H1 (cell line): Measurements from ENCODE around the gene NAAA. TPM values are rescaled to one million over a fixed set of nuclear protein-coding genes. Genes with fewer than 3 reads are reported as not detected.

Experiments used
- CTCF ChIA-PET: fragments of 300-600 bp; sonication (Branson Sonifier 250); formaldehyde crosslinking; loops from one replicate; lab custom pipeline; 2021; ENCODE audit not compliant: partially characterized antibody; lab: Charles Lee
- POLR2A ChIA-PET: fragments of 300-600 bp; sonication (Branson Sonifier 250); formaldehyde crosslinking; loops from one replicate; lab custom pipeline; 2021; ENCODE audit warnings: inconsistent platforms; ENCODE audit not compliant: partially characterized antibody; lab: Charles Lee
- DNase-seq, 2 experiments: peaks; one replicate each; pipeline versions ENCODE4 v3.0.0 to v3.0.0-alpha.2; 2010 to 2022; ENCODE audit warnings: low spot score in 2 of 2, low read depth in 1 of 2, mixed read lengths in 1 of 2
- FAIRE-seq: peaks from 2 replicates; lab custom pipeline; 2011; peaks lifted over from hg19 to GRCh38; lab: Jason Lieb, UNC
- H2AFZ ChIP-seq: 2 replicates; pipeline ENCODE4 v1.8.1; 2012; ENCODE audit warnings: low read length, inconsistent platforms
- H2AK5ac ChIP-seq: 2 replicates; pipeline ENCODE4 v1.6.1; 2013; ENCODE audit warnings: low read depth, low read length
- H2BK120ac ChIP-seq: replicated peaks from 2 replicates; pipeline ENCODE3; 2013; ENCODE audit warnings: low read depth, low read length, inconsistent platforms
- H2BK12ac ChIP-seq: 2 replicates; pipeline ENCODE4 v1.6.1; 2013; ENCODE audit warnings: low read depth, low read length
- H2BK15ac ChIP-seq: 2 replicates; pipeline ENCODE4 v1.6.1; 2013; ENCODE audit warnings: low read length
- H2BK20ac ChIP-seq: 2 replicates; pipeline ENCODE4 v1.6.1; 2013; ENCODE audit warnings: low read length
- H2BK5ac ChIP-seq: 2 replicates; pipeline ENCODE4 v1.6.1; 2013; ENCODE audit warnings: low read depth, low read length
- H3K14ac ChIP-seq: 2 replicates; pipeline ENCODE4 v1.6.1; 2013; ENCODE audit warnings: inconsistent platforms; ENCODE audit not compliant: insufficient read length
- H3K18ac ChIP-seq: 2 replicates; pipeline ENCODE4 v1.6.1; 2013; ENCODE audit warnings: low read length; ENCODE audit errors: extremely low read depth
- H3K23ac ChIP-seq: 2 replicates; pipeline ENCODE4 v1.6.1; 2013; ENCODE audit warnings: inconsistent platforms; ENCODE audit not compliant: insufficient read length
- H3K23me2 ChIP-seq: 2 replicates; pipeline ENCODE4 v1.6.1; 2013; ENCODE audit warnings: low read depth, low read length
- H3K27ac ChIP-seq: 2 replicates; pipeline ENCODE4 v1.6.1; 2011; ENCODE audit warnings: low read depth, low read length, inconsistent platforms
- H3K27me3 ChIP-seq, 4 experiments: replicated peaks in 1 of 4; 1 replicate in 1 of 4; 2 replicates in 3 of 4; pipeline versions ENCODE4 v1.6.1 to v1.8.1; 2011 to 2013; ENCODE audit warnings: low read length in 3 of 4, mild to moderate bottlenecking in 3 of 4, inconsistent platforms in 2 of 4, mixed read lengths in 2 of 4, moderate library complexity in 1 of 4; ENCODE audit not compliant: control insufficient read depth in 3 of 4, insufficient read depth in 3 of 4; ENCODE audit errors: extremely low read depth in 1 of 4
- H3K36me3 ChIP-seq, 4 experiments: 2 replicates each; pipeline versions ENCODE4 v1.6.1 to v1.8.1; 2011 to 2013; ENCODE audit warnings: mild to moderate bottlenecking in 4 of 4, low read length in 3 of 4, moderate library complexity in 2 of 4, control low read depth in 1 of 4, inconsistent platforms in 1 of 4; ENCODE audit not compliant: insufficient read depth in 4 of 4, control insufficient read depth in 2 of 4
- H3K4ac ChIP-seq: replicated peaks from 2 replicates; pipeline ENCODE3; 2013; ENCODE audit warnings: low read length, low read depth, mixed read lengths, inconsistent platforms; ENCODE audit not compliant: insufficient read length
- H3K4me1 ChIP-seq, 4 experiments: replicated peaks in 1 of 4; 1 replicate in 1 of 4; 2 replicates in 3 of 4; pipeline versions ENCODE4 v1.6.1 to v1.8.1; 2011 to 2013; ENCODE audit warnings: low read length in 3 of 4, inconsistent platforms in 2 of 4, mixed read lengths in 1 of 4; ENCODE audit not compliant: insufficient read depth in 4 of 4, control insufficient read depth in 3 of 4
- H3K4me2 ChIP-seq, 2 experiments: 2 replicates each; pipeline versions ENCODE4 v1.6.1 to v1.8.1; 2011 to 2013; ENCODE audit warnings: low read depth in 2 of 2, low read length in 2 of 2, control low read depth in 1 of 2, inconsistent platforms in 1 of 2, mild to moderate bottlenecking in 1 of 2; ENCODE audit not compliant: insufficient read depth in 1 of 2
- H3K4me3 ChIP-seq, 4 experiments: fragments of 200-600, 300-600 bp in 1 of 4; sonication (generic), shearing (Covaris generic), sonication (Bioruptor Twin) in 1 of 4; 2 replicates each; pipeline versions ENCODE4 v1.5.1 to v1.8.1; 2011 to 2016; ENCODE audit warnings: low read length in 4 of 4, low read depth in 3 of 4, control low read depth in 2 of 4, inconsistent platforms in 2 of 4, mild to moderate bottlenecking in 2 of 4, mixed read lengths in 1 of 4, moderate library complexity in 1 of 4; ENCODE audit not compliant: insufficient read depth in 2 of 4; ENCODE audit errors: extremely low read depth in 1 of 4
- H3K56ac ChIP-seq: replicated peaks from 2 replicates; pipeline ENCODE3; 2013; ENCODE audit warnings: low read depth, mild to moderate bottlenecking, mixed read lengths, low read length, inconsistent platforms; ENCODE audit not compliant: insufficient read length
- H3K79me1 ChIP-seq: 2 replicates; pipeline ENCODE4 v1.6.1; 2013; ENCODE audit warnings: low read depth, low read length, control low read depth
- H3K79me2 ChIP-seq, 2 experiments: 2 replicates each; pipeline versions ENCODE4 v1.6.1 to v1.8.1; 2012 to 2013; ENCODE audit warnings: low read length in 2 of 2, mild to moderate bottlenecking in 2 of 2, inconsistent platforms in 1 of 2; ENCODE audit not compliant: insufficient read depth in 2 of 2, control insufficient read depth in 1 of 2
- H3K9ac ChIP-seq, 4 experiments: replicated peaks in 1 of 4; 1 replicate in 1 of 4; 2 replicates in 3 of 4; pipeline versions ENCODE4 v1.6.1 to v1.8.1; 2011 to 2013; ENCODE audit warnings: low read depth in 3 of 4, low read length in 3 of 4, control low read depth in 2 of 4, mild to moderate bottlenecking in 2 of 4, moderate library complexity in 2 of 4, inconsistent platforms in 1 of 4; ENCODE audit errors: extremely low read depth in 1 of 4
- H3K9me3 ChIP-seq, 2 experiments: 2 replicates each; pipeline versions ENCODE4 v1.6.1 to v1.8.1; 2012 to 2013; ENCODE audit warnings: mild to moderate bottlenecking in 2 of 2, moderate library complexity in 2 of 2, control low read depth in 1 of 2, inconsistent platforms in 1 of 2, low read depth in 1 of 2, low read length in 1 of 2, mixed read lengths in 1 of 2; ENCODE audit not compliant: insufficient read depth in 2 of 2
- H4K20me1 ChIP-seq, 2 experiments: replicated peaks in 1 of 2; 2 replicates each; pipeline versions ENCODE3 to v1.8.1; 2011 to 2013; ENCODE audit warnings: inconsistent platforms in 2 of 2, low read length in 2 of 2, mild to moderate bottlenecking in 1 of 2; ENCODE audit not compliant: insufficient read depth in 2 of 2, control insufficient read depth in 1 of 2
- H4K5ac ChIP-seq: 2 replicates; pipeline ENCODE4 v1.6.1; 2013; ENCODE audit warnings: low read length, low read depth, mixed read lengths, inconsistent platforms; ENCODE audit not compliant: insufficient read length
- H4K8ac ChIP-seq: 2 replicates; pipeline ENCODE4 v1.8.0; 2013; ENCODE audit warnings: mild to moderate bottlenecking, moderate library complexity, low read length, inconsistent platforms; ENCODE audit not compliant: insufficient read depth; ENCODE audit errors: extremely low read depth
- H4K91ac ChIP-seq: replicated peaks from 2 replicates; pipeline ENCODE3; 2013; ENCODE audit warnings: low read length, mixed read lengths, inconsistent platforms; ENCODE audit not compliant: insufficient read length
- ATF3 ChIP-seq: IDR thresholded peaks from 2 replicates; pipeline ENCODE4 v1.6.1; 2011; ENCODE audit warnings: low read depth, mild to moderate bottlenecking, low read length; ENCODE audit not compliant: insufficient read depth
- BCL11A ChIP-seq, 2 experiments: IDR thresholded peaks; one replicate each; pipeline ENCODE4 v1.6.1; 2011; ENCODE audit warnings: low read depth in 2 of 2, low read length in 2 of 2, mild to moderate bottlenecking in 2 of 2
- CHD2 ChIP-seq: IDR thresholded peaks from 2 replicates; pipeline ENCODE4 v1.6.1; 2012; ENCODE audit warnings: low read length, improper control_type of control experiment
- CTCF ChIP-seq, 3 experiments: IDR thresholded peaks; 1 replicate in 2 of 3; 2 replicates in 1 of 3; pipeline versions ENCODE4 v1.5.1 to v1.6.1; 2011; ENCODE audit warnings: low read length in 3 of 3, mild to moderate bottlenecking in 3 of 3, inconsistent platforms in 2 of 3, low read depth in 1 of 3, moderate library complexity in 1 of 3; ENCODE audit not compliant: insufficient read depth in 1 of 3; ENCODE audit errors: control extremely low read depth in 1 of 3
- EZH2 ChIP-seq: fragments of 200-600 bp; sonication (generic); IDR thresholded peaks from 2 replicates; pipeline ENCODE4 v1.7.1; 2012; ENCODE audit warnings: low read depth, mild to moderate bottlenecking, moderate library complexity, low read length, inconsistent platforms; ENCODE audit not compliant: severe bottlenecking
- FOSL1 ChIP-seq: IDR thresholded peaks from 2 replicates; pipeline ENCODE4 v1.6.1; 2011; ENCODE audit warnings: mild to moderate bottlenecking, low read depth, low read length, moderate library complexity; ENCODE audit not compliant: insufficient read depth
- NANOG ChIP-seq: IDR thresholded peaks from 2 replicates; pipeline ENCODE4 v1.6.1; 2011; ENCODE audit warnings: low read length, low read depth, mild to moderate bottlenecking, inconsistent platforms; ENCODE audit not compliant: insufficient read depth, poor library complexity, severe bottlenecking
- NRF1 ChIP-seq: IDR thresholded peaks from 2 replicates; pipeline ENCODE4 v1.6.1; 2011; ENCODE audit warnings: mild to moderate bottlenecking, low read depth, low read length, improper control_type of control experiment
- RAD21 ChIP-seq, 2 experiments: IDR thresholded peaks in 1 of 2; conservative IDR thresholded peaks in 1 of 2; 2 replicates each; pipeline ENCODE4 v1.6.1; 2011; ENCODE audit warnings: low read depth in 2 of 2, low read length in 2 of 2, improper control_type of control experiment in 1 of 2, inconsistent platforms in 1 of 2, mild to moderate bottlenecking in 1 of 2, moderate library complexity in 1 of 2
- RXRA ChIP-seq: IDR thresholded peaks from 2 replicates; pipeline ENCODE4 v1.6.1; 2011; ENCODE audit warnings: low read depth, mild to moderate bottlenecking, low read length, moderate library complexity; ENCODE audit not compliant: insufficient read depth
- WGBS, 2 experiments: shearing (Covaris generic) in 1 of 2; methylation state at CpG; one replicate each; pipeline versions ENCODE4 v1.1.6 to v1.1.7; 2013 to 2015; ENCODE audit warnings: low lambda C conversion rate in 2 of 2, mixed read lengths in 2 of 2, inconsistent platforms in 1 of 2, low coverage in 1 of 2, missing lambda C conversion rate in 1 of 2; ENCODE audit not compliant: insufficient replicate concordance in 2 of 2, insufficient coverage in 1 of 2, insufficient read length in 1 of 2; ENCODE audit errors: extremely low coverage in 1 of 2, missing lambda C conversion rate in 1 of 2; 5-methylcytosine and 5-hydroxymethylcytosine counted together
- polyA plus RNA-seq, 7 experiments: library from polyadenylated mRNA; depleted of rRNA in 3 of 7; stranded (reverse) in 5 of 7; unstranded in 2 of 7; fragments of >200 nt in 5 of 7; fragments of 200-250 nt in 2 of 7; gene quantifications; 1 replicate in 5 of 7; 2 replicates in 1 of 7; 4 replicates in 1 of 7; pipeline versions ENCODE4 v1.2.1 to v1.2.3, GENCODE V29; 2011 to 2013; ENCODE audit warnings: missing spikeins in 2 of 7, mixed read lengths in 2 of 7
- total RNA-seq: library from RNA; stranded (reverse); fragmentation: NEBNext Ultra II Directional; extraction: Animal tissue kit (Norgen Biotek cat#: 25700); gene quantifications from 2 replicates; pipeline ENCODE4 v1.2.1, GENCODE V29; 2021

The NAAA gene
- total and polyA plus RNA-seq, 2 of the 8 experiments (the other 6 are each of a cell fraction or from before 2014, with no cell fraction given), result 9.4 to 12.5 TPM

DNA sequence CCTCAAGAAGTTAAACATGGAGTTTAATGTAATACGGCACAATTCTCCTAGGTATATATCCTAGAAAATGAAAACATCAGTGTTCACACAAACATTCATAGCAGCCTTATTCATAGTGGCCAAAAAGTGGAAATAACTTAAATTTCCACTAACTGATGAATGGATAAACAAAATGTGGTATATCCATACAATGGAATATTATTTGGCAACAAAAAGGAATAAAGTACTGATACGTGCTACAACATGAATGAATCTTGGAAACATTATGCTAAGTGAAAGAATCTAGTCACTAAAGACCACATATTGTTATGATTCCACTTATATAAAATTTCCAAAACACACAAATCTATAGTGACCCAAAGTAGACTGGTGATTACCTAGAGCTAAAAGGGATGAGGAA is 35.4 kb upstream of the NAAA start:
- POLR2A ChIA-PET, result no interaction called here
- H2BK120ac ChIP-seq, result no peak overlapping the region
- H3K4ac ChIP-seq, result no peak overlapping the region
- no peak overlapping the region for H4K5ac ChIP-seq
- no peak overlapping the region for H2BK20ac ChIP-seq
- H3K23ac ChIP-seq, result no peak overlapping the region
- no peak overlapping the region for H3K9ac ChIP-seq
- no peak overlapping the region for H2BK12ac ChIP-seq
- H3K4me2 ChIP-seq, result no peak overlapping the region
- H3K9me3 ChIP-seq, result peaks cover 0 to 9% of the 10 kb centered on the region in 2 experiments; a peak in 2 of 4 replicates
- peaks cover 0 to 1% of the 10 kb centered on the region in 2 experiments for H4K20me1 ChIP-seq
- FAIRE-seq, result no peak
- peaks cover 0 to 5% of the 10 kb centered on the region in 2 experiments; a peak in 1 of 4 replicates for H3K79me2 ChIP-seq
- H3K23me2 ChIP-seq, result no peaks in the 10 kb centered on the region
- H3K4me3 ChIP-seq, result no peak overlapping the region
- H3K18ac ChIP-seq, result no peak overlapping the region
- no peak overlapping the region for H2AFZ ChIP-seq
- H3K36me3 ChIP-seq, result peaks cover 22 to 90% (median 74%) of the 10 kb centered on the region in 4 experiments
- no peaks in the 10 kb centered on the region for H3K27me3 ChIP-seq
- no peak for DNase-seq
- no peak overlapping the region for H4K8ac ChIP-seq
- no peak overlapping the region for H3K14ac ChIP-seq
- WGBS, 2 experiments, result 96% methylated on average over 2 of the region's 2 CpGs; no CpG with 5 or more reads in 1 of the 2 experiments
- H3K27ac ChIP-seq, result no peak overlapping the region
- H2AK5ac ChIP-seq, result no peak overlapping the region
- no peak overlapping the region for H2BK15ac ChIP-seq
- no peak overlapping the region for H3K56ac ChIP-seq
- no peak overlapping the region for H4K91ac ChIP-seq
- no peak overlapping the region for H2BK5ac ChIP-seq
- no peaks in the 10 kb centered on the region for H3K4me1 ChIP-seq
- CTCF ChIA-PET, result interaction anchor here (1.0 to 1.3 kb wide), 3 partner anchors 61 to 138 kb away, joined by 3 read pairs; no protein-coding TSS in a partner anchor
- no peaks in the 10 kb centered on the region; the same call in 1 of the 2 replicates for H3K79me1 ChIP-seq
- TF ChIP-seq EZH2 (no peak), RAD21 (IDR thresholded peaks at IDR 0.05 in 1 of 2, conservative IDR thresholded peaks at IDR 0.05 in 1 of 2; ENCODE audit: low read depth in 2 of 2, low read length in 2 of 2) (no peak), NRF1 (no peak), BCL11A (IDR thresholded peaks at IDR 0.05; ENCODE audit: low read depth in 2 of 2, low read length in 2 of 2) (no peak), NANOG (no peak), CHD2 (no peak), CTCF (IDR thresholded peaks at IDR 0.05; ENCODE audit: control extremely low read depth in 1 of 3, insufficient read depth in 1 of 3, low read depth in 1 of 3, low read length in 3 of 3) (no peak), FOSL1 (no peak), ATF3 (no peak), RXRA (no peak)
